GM21367 (cell line): ENCODE results near the gene CEBPE.
A peak's percentile ranks its signal among the peaks of the same experiment; 100 is the strongest.
"Not testable (repeated sequence)": the region's sequence is repeated elsewhere in the genome, so short reads cannot be mapped to it uniquely, and the experiment has no call there.

Experiments used
- ATAC-seq: cut with Tn5 transposase; IDR thresholded peaks from one replicate; pipeline ENCODE4 v1.9.1; 2021; ENCODE audit not compliant: unreplicated experiment

The CEBPE gene

DNA sequence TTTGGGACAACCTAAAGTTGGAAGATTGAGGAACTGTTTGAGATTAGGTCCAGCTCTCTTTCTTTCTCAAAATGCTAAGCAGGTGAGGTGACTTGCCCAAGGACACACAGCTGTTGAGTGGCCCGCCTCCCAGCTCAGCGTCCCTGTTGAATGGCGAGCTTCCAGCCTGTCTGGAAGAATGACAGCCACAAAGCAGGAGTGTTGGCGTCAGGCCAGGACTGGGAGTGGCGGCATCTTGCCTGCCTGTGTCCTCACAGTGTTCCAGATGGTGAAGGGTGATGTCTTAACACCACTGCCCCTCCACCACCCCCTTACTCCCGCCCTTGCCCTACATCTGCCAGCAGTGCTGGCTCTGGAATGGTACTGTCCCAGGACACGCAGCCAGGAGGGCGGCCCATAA lies 4.4 kb upstream of the CEBPE start:
- ATAC-seq: no peak

DNA sequence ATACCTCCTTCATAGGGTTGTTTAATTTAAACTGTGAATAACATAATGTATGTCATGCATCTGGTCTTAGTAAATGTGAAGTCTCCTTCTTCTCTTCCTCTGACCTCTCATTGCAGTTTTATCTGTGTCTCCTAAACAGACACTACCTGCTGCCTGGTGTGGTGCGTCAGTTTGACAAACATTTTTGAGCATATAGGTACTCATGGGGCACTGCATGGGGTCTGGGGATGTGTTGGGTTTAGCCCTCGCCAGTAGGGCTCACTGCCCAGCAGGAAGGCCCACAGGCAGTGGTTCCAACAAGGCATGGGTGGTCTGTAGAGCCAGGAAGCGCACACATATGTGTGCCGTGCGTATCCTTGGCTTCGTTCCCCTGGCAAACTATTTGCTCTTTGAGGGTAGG lies 3.0 kb upstream of the CEBPE start:
- ATAC-seq: no peak

DNA sequence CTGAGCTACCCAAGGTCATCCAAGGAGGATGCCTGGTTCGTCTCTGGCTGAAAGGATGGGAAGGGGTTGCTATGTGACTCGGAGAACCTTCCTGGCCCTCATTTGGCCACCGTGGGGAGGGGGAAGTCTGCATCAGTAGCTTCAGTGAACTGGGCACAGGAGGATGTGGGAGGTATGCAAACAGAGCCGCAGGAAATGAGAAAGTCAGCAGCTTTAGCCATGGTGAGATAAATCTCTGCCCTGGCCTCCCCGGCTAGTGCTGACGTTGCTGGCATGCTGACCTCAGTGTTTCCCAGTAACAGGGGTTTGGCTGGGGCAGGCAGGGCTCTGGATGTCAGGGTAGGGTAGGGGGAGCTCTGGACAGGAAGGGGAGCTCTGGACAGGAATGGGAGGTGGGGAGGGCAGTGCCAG lies 2.3 kb upstream of the CEBPE start:
- ATAC-seq: no peak

DNA sequence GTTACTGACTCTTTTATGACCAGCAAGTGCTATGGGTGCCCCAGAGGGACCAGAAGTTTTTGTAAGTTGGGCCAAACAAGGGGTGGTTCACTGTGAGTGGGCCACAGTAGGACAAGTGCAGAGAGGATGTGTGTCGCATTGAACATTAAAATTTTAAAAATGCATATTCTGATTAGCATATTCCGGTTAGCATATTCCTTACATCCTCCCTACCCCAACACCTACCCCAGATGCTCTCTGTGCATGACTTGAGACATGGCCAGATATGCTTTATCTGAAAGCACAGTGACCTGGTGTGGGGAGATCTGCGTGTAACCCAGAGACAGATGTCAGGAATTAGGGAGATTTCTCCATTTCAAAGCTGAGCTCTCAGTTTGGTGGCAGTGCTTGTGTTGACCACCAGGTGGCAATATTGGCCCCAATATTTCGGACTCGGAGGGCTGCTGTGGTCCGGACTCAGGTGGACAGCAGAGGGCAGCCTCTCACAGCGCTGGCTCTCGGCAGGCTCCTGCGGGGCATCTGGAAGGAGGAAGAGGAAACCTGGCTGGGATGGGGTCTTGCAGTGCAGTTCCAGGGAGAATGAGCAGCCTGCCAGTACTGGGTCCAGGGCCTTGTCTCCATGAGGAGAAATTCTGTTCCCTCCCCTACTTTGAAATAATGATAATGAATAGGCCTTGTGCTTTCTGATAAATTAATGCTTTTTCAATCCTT lies 1.6 kb upstream of the CEBPE start:
- ATAC-seq: peak; percentile 68

DNA sequence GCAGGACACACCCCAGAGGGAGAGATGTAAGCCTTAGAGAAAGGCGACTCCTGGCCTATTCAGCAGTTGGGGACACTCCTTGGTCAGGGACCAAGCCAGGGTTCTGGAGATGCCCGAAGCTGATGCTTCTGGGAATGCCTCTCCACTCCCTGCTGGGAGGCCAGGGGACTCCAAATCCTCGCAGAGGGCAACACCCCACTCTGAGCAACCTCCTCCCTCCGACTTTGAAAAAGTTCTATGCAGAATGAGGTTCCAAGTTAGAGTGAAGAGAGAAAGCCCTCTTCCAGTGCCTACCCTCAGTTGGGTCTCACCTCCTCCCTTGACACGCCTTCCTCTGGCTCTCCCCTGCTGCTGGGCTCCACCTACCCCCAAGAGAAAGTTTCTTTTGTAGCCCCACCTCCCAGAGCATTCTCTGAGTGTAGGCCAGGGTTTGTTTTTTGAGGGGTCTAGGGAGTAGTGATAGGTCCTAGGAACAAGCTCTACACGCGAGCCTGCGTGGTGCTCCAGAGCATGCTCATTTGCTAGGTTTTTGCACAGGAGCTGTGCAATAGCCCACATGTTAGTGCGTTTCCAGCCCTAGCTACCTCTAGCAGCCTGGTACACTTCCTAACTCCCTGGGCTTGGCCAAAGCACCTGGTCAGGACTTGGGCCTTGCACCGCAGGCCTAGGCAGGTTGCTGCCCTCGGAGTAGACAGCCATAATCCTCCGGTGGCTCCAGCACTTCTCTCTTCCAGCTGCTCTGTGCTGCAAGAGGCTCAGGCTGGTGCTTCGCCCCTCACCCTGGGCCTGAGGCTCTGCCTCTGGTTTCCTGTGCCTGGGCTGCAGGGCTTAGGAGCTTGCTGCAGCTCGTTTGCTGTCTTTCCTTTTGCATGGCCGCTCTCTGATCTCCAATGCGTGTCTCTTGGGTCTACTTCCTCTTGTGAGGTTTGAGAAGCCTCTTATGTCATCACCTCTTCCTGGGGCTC lies 590 bp upstream of the CEBPE start:
- ATAC-seq: no peak

DNA sequence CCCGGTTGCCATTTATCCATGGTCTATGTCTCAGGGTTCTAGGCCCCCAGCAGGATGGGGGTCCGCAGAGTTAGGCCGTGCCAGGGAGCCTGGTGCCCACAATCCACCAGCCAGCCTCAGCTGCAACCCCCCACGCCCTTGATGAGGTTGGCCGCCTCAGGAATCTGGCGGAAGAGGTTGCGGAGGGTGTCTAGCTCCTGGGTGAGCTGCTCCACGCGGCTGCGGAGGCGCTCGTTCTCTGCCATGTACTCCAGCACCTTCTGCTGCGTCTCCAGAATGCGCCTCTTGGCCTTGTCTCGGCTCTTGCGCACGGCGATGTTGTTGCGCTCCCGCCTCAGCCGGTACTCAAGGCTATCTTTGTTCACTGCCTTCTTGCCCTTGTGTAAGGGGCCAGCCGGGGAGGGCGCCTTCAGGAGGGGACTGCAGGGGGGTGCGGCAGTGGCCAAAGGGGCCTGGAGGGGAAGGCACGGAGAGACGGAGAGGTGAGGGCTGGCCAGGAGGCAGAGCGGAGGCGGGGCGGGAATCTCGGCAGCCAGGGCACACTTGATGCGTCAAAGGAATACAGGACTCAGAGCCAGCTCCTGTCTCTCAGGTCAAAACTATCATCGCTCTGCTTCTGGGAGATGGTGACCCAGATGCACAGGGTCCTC lies 1.6 kb downstream of the CEBPE start:
- ATAC-seq: no peak

DNA sequence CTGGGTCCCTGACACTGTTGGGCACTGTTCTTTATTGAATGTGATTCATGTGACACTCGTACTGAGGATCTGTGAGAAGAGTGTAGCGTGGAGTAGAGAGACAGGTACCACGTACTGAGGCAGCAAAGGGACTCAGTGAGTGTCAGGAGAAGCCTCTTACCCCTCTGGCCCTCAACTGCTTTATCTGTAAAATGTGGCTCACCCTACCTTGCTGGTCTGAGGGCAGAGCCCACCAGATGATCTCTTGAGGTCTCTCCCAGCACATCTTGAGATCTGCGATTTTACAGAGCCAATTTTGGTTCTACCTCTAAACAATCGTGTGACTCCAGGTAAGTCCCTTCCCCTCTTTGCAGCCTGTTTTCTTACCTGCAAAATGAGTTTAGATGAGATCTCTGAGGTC lies 3.1 kb downstream of the CEBPE start:
- no peak for ATAC-seq

DNA sequence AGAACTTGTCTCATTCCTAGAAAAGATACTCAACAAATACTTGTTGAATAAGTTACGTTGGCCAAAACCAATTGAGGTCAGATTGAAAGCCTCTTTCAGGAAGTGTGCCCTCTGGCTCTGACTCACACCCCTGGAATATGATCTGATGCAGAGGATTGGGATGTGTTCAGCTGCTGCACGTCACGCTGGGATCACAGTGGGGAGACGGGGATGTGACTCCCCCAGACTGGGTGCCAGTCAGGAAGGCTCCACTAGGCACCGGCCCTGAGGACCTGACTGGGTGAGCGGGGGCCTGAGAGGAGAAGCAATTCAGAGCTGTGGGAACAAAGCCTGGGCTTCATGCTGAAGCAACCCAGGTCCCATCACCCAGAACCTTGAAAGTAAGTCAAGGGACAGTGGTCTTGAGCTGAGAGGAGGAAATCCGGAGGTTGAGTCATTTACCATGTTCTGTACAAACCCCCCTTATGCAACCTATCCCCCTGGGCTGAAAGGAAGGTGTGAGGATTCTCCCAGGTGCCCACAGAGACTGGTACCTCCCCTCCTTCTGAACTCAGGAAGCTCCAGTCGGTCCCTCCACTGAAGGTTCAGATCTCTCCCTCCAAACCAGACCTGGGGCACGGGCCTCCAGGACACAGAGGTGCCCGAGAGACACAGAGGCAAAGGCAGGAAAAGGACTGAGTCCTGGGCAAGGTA lies 3.9 kb downstream of the CEBPE start:
- ATAC-seq: no peak

DNA sequence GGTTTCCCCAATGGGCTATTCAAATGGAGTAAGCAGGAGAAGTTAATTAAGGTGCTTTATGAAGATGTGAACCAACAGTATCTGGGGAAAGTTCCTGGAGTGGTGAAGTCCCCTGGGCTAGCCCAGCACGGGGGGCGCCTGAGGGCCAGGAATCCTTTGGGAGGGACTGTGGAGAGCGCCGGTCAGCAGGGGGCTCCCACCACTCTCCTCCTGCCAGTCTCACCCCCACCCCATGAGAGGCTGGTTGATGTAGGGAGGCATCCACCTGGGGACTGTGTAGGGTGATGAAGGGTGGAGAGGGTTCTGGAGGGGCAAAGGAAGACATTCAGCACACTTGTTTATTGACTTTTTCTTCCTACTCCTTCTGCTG lies 4.4 kb downstream of the CEBPE start:
- ATAC-seq: no peak

DNA sequence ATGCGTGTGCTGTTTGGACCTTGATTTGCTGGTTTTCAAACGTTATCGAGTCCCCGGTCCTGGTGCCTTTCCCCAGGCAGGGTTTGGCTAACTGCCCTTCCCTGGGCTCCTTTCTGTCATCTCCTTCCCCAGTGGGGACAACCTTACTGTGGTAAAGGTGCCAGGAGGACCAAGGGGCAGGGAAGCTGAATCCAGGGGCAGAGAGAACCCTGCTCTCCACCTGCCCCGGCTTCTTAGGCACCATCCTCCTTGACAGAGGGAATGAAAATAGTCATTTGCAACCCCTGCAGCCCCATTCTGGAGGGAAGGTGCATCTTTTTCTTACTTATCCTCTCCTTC lies 5.0 kb downstream of the CEBPE start:
- no peak for ATAC-seq

DNA sequence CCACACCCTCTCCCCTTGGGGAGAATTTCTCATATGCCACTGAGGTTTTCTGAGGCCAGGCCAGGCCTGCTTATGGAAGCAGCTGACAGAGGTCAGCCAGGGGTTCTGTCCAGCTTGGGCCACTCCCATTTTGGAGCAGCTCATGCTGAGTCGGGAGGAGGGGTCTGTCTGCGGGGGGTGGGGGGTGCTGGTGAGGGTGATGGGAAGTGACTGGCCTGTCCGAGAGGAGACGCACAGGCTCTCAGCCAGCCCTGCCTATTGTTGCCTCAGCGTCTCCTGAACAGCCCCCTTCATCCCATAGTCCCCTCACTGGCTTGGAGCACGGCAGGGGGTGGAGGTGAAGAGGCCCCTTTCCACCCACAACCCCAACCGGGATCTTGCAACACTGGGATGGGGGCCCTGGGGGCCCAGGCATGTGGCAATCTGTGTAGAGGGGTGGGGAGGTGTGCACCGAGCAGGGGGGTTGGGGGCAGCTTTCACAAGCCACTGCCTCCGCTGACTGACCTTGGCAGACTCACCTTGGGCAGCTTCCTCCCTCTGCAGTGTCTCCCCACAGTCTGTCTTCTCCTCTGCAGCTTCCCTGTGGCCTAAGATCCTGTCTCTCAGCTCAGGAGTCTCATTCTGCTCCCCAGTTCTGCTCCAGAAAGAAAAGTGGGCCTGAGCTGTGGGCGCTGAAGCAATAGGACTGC lies 5.5 kb downstream of the CEBPE start:
- ATAC-seq: no peak

DNA sequence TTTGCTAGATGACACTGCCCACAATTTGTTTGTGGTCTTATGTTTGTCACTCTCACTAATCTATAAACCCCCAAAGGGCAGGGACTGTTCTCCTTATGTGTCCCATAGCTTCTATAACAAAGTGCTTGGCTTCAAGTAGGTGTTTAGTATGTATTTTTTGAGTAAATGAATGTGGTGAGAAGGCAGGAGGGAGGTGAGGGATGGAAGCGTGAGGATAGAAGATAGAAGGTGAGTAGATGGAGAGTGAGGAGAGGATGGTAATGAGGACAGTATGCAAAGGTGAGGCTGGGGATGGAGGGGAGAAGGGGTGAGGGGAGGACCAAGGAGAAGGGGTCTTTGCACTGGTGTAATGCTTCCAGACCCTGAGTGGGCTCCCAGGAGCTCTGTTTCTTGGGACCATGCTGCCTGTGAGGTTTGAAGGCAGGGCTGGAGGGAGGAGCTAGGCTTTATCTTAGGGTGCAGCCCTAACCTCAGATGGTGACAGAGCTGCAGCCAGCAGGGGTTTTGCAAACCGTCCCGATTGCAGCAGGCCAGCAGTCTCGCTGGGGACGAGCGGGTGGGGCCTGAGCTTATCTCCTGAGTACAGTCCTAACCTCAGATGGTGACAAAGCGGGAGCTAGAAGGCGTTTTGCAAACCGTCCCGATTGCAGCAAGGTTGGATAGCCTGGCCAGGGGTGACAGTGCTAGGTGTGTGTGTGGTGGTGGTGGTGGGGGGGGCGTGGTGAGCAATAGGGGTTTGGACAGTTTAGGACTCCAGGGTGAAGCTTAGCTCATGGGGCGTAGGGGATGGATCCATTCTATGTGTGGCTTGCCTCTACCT lies 6.5 kb downstream of the CEBPE start:
- ATAC-seq: no peak

DNA sequence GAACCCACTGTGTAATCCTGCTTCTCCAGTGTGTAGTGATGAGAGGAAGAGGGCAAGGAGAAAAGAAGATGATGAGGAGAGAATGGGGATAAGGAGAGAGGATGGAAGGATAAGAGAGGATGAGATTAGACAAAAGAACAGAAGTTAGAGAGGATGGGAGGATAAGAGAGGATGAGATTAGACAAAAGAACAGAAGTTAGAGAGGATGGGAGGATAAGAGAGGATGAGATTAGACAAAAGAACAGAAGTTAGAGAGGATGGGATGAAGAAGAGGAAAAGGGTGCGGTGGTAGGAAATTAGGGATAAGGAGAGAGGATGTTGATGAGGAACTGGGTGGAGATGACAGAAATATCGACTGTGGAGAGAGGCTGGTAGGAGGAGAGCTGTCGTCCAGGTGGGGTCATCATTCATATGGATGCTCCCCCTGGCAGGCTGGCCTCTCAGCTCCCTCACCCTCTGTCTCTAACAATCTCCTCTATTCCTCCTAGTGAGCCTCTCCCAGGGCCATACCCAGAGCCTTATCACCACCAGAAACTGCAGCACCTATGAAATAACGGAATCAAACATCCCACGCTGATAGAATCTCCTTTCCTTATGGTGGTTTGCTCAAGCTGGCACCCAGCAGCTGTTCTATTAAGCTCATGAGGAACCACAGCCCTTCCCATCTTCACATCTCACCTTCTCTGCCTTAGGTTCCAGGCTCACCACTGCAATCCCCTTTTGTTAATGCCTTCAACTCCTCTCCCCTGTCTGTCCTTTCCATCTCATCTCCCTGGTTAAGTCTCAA lies 8.3 kb downstream of the CEBPE start:
- no peak for ATAC-seq

DNA sequence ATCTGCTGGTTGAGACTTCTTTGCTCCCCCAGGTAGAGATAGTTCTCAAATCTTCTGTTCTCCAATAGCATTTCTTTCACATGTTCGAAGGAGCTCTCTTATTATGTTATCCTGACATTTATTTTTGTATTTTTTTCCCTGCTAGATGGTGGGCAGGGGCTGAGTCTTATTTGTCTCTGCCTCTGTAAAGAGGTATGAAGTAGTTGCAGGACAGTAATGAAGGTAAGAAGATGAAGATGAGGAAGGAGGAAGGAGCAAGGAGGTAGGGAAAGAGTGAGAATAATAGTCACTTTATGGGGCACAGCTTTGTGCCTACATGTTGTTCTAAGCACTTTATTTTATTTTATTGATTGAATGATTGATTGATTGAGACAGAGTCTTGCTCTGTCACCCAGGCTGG lies 9.3 kb downstream of the CEBPE start:
- ATAC-seq: no peak

DNA sequence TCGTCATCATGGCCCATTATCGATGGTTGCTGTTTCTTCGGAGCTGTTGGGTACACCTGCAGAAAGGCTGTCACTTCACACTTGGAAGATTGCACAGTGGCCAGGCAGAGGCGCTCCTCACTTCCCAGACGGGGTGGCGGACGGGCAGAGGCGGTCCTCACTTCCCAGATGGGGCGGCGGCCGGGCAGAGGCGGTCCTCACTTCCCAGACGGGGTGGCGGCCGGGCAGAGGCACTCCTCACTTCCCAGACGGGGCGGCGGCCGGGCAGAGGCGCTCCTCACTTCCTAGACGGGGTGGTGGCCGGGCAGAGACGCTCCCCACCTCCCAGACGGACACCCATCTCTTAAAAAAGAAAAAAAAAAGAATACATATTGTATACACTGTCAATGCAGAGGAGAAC lies 10.9 kb downstream of the CEBPE start:
- ATAC-seq: not testable (repeated sequence)

DNA sequence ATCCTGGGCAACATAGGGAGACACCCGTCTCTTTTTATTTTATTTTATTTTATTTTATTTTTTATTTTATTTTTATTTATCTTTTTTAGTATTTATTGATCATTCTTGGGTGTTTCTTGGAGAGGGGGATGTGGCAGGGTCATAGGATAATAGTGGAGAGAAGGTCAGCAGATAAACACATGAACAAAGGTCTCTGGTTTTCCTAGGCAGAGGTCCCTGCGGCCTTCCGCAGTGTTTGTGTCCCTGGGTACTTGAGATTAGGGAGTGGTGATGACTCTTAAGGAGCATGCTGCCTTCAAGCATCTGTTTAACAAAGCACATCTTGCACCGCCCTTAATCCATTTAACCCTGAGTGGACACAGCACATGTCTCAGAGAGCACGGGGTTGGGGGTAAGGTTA lies 11.4 kb downstream of the CEBPE start:
- ATAC-seq: not testable (repeated sequence)

DNA sequence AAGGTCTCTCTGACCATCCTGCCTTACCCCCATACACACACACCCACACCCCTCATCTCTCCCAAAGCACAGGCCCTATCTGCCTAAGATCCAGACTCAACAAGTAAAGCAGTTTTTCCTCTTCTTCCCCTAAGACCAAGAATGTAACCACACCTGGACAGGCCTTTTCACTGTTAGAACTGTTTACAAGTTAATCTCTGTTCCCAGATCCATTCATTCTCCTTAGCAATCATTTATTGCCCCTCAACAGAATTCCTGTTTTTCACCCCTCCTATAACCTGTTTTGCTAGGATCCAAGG lies 12.4 kb downstream of the CEBPE start:
- no peak for ATAC-seq

DNA sequence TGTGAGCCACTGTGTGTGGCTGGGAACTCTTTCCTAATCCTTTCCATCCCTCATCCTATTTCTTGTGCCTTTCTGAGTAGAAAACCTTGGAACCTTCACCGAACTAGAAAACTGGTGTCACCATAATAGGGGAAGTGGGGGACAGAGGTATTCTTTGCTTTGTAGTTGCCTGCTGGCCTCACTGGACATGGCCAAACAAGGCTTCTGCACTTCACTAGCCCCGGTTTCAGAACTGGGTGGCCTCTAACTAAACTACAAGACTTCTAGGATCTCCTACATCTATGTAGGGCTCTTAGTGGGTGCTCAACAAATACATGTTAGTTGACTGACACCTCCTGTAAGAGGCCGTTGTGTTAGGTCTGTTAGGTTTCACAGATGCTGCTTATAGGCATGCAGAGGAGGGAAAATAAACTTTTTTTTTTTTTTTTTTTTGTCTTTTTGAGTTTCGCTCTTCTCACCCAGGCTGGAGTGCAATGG lies 13.7 kb downstream of the CEBPE start:
- ATAC-seq: no peak
